DMS114 treated with DMSO at 0.1 percent for 48 hours (cell line): ENCODE measurements around the gene HLA-DQA1.
"Not testable (repeated sequence)": the region's sequence is repeated elsewhere in the genome, so short reads cannot be mapped to it uniquely, and the experiment has no call there.

Source experiments
- DNase-seq: peaks from one replicate; lab custom pipeline; 2025; ENCODE audit not compliant: unreplicated experiment; lab: John Stamatoyannopoulos, UW

HLA-DQA1 gene

DNA sequence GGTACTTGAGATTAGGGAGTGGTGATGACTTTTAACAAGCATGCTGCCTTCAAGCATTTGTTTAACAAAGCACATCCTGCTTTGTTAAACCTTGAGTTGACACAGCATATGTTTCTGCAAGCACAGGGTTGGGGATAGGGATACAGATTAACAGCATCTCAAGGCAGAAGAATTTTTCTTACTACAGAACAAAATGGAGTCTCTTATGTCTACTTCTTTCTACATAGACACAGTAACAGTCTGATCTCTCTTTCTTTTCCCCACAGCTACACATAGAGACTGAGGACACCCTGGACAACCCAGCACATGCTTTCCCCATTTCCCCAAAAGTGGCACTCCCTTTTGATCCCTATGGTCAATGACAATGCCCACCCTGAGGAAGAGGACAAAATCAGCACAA is 20.6 kb downstream of the HLA-DQA1 start:
- DNase-seq, result not testable (repeated sequence)

DNA sequence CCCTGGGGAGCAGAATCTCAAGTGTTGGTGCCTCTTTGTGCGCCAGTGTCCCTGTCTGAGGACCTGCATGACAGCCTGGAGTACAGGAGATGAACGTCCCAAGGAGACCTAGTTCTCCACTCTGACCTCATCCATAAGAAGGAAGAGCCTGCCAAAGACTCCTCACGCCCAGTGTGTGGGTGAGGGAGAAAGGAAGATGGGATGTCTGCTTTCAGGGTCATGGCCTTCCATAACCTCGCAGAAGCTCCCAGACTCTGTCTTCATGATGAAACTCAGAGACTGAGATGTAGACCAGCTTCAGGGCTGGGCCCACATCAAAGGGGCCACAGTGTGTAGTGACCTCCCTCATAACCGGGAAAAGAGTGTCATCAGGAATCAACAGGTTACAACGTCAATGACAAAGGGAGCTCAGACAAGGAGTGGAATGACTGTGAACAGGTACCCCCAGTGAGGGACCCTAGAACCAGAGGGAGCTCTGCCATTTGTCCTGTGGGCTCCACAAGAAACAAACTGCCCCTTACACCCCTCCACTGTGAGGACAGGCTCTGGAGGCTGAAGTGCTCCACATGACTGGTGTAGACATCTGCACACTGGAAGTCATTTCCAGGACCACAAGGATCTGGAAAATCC is 21.2 kb downstream of the HLA-DQA1 start:
- DNase-seq, result no peak

DNA sequence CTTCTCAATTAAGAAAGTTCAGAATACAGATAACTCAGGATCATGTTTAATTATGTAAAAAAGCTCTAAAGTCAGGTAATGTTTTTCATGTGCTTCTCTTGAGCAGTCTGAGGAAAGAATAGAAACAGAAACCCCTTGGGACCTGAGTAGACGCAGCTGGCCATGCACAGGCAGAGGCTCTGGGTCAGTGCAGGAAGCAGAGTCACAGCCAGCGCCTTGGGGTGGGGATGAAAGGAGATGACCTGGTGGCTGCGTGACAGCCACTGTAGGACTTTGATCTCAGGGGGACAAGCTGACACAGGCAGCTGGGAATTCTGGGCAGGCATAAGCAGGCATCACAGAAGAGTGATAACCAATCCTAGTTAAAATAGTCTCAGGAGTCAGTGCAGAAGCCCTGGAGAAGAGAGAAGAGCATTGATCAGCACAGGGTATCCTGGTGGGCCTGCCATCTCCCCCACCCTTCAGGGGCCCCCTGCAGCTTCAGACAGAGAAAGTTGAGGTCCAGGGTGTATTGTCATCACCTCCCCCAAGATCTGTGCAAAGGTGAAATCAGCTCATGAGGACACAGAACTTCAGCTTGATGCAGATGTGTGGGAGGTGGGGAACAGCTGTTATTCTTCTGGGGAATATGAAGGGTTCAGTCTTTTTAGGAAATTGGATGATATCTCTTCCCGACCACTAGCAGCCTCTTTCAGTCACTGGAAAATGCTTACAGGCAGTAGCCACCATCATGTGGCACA is 22.8 kb downstream of the HLA-DQA1 start:
- no peak for DNase-seq

DNA sequence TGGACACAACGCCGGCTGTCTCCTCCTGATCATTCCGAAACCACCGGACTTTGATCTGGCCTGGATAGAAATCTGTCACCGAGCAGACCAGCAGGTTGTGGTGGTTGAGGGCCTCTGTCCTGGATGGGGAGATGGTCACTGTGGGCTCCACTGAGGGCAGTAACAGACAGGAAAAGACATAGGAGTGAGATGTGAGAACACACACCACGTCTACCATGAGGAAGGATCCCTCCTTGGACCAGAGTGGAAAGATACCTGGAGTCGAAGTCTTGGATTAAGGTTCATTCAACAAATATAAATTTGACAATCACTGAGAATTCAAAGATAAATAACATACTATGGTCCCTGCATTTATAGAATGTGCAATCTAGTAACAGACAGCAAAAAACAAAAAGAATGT is 24.9 kb downstream of the HLA-DQA1 start:
- no peak for DNase-seq

DNA sequence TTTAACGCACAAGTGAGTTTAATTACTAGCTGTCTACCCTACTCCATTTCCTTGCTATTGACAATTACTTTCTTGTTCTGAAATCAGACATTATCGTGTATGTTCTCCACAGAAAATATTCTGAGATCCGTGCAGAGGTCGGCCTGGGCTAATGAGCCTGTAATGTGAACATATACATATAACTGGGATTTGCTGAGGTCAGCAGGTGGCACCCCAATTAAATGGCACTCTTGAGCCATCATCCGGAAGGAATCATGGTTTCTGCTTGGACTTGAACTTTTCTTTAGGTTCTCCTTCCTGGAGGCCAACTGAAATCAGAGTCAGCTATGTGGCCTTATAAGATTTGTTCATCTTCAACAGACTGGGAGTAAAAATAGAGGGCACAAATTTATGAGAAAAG is 25.6 kb downstream of the HLA-DQA1 start:
- no peak for DNase-seq

DNA sequence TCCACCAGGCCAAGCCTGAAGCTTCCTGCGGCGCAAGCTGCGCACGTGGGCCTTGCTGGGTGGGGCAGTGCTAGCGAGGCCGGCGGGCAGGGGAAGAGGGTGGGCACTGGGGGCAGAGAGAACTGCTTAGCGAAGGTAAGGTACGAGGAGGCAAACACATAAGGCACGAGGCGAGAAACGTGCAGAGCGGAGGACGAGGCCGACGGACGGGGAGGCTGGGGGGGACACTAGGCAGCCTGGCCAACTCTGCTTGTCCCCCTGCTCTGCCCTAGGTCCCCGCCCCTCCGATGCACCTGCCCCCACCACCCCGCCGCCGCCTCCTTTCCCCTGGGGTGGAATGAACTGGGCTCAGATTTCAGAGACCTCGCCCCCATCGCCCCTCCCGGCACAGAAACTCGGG is 27.1 kb downstream of the HLA-DQA1 start:
- no peak for DNase-seq

DNA sequence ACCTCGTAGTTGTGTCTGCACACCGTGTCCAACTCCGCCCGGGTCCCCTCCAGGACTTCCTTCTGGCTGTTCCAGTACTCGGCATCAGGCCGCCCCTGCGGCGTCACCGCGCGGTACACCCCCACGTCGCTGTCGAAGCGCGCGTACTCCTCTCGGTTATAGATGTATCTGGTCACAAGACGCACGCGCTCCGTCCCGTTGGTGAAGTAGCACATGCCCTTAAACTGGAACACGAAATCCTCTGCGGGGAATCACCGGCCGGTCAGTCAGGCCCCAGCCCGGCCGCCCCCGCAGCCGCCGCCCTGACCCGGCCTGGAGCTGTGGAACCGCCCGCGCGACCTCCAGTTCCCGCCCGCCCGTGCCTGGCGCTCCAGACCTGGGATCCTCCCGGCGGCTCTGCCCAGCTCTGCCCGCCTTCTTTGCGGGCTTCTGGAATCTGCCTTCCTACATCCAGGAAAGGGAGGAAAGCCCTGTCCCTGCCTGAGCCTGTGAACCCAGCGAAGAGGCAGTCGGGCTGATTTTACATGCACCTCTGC is 27.7 kb downstream of the HLA-DQA1 start:
- no peak for DNase-seq

DNA sequence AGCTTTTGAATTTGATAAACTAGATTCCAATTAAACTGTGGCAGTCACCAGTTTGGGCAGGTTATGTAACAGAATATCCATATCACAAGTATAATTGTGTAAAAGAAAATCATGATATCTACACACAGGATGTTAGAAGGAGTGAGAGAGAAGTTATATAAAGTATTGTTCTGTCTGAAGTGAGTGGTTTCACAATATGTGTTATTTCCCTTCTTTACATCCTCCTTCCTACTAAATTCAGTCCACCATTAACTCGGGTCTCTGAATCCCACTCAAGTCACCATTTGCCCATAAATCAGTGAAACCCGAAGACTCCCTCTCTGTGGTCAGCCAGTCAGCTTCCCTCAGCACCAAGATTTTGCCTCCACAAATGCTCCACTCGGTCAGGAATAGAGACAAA is 28.5 kb downstream of the HLA-DQA1 start:
- no peak for DNase-seq

DNA sequence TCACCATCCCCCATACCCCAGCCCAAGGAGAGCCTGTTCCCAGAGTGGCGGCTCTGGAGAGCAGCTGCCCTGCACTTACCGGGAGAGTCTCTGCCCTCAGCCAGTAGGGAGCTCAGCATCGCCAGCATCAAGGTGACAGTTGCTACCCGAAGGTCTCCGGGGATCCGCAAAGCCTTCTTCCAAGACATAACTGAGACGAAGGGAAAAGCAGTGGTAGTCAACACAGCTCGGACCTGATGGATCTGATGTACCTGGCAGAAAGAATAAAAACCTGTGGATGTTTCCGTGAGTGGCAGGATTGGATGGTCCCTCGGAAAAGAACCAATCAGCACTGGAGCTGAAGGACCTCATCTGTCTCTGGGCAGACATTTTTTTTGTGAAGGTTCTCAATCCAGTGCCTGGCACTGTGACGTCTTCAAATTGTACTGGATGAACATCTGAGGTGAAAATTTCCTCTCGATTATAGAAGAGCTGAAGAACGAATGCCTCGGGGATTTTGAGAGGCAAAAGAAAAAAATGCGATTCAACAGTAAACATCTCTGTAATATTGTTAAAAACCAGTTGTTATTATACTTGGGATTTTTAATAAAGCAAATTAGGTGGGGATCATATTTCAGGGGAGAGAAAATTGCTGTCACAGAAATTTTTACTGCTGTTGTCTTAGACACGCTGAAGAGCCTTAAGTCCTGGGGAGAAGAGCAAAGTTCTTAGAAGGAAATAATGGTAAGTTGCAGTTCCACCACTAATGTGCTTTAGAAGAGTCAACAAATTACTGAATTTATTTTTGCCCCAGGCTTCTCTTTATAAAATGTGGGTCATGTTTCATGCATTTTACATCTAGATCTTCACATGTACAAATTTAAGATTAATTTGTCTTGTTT is 29.5 kb downstream of the HLA-DQA1 start, which contains the start of gene HLA-DQB1:
Gene HLA-DQB1, minus strand, starts transcription at position 238 of the 881 bp plus-strand sequence. Its CDS starts 50 bp downstream, at position 188.
- peak; percentile 81 for DNase-seq

DNA sequence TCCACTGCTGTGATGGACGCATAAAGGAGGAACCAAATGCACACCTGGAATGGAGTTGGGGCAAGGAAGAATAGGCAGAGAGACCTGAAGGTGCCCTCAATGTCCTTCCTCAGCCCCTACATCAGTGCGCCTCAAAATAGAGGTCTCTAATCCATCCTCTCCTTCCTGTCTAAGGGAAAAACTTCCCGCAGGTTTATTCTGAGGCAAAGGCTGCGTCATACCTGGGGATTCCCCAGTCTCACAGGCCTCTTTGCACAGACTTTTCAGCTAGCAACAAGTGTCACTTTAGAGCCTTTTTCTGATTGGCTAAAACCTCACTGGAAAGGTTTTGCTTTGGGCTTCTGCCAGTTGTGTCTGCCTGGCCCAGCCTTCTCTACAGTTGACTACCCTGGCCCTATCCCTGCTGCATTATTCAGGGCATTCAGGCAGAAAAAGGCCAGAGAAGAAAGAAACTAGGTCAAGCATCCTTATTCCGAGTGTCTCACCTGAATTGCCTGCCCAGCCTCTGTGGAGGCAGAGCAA is 31.1 kb downstream of the HLA-DQA1 start:
- no peak for DNase-seq

DNA sequence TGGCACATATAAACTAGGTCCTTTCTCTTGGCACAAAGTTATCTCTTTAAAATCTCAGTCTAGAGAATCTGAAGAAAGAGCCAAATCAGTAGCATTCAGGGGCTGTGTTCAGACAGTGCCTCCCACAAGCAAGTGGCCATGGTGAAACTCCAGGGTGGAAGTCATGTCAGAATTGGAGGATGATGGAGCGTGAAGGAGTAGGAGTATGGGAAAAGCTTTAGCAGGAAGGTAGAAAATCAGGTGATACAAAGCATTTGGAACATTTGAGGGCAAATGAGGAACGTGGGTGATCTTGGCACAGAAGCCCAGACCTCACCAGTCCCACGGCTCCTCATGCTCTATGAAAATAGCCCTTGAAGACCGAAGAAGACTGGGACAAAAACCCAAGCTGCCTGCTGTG is 32.0 kb downstream of the HLA-DQA1 start:
- DNase-seq, result no peak

DNA sequence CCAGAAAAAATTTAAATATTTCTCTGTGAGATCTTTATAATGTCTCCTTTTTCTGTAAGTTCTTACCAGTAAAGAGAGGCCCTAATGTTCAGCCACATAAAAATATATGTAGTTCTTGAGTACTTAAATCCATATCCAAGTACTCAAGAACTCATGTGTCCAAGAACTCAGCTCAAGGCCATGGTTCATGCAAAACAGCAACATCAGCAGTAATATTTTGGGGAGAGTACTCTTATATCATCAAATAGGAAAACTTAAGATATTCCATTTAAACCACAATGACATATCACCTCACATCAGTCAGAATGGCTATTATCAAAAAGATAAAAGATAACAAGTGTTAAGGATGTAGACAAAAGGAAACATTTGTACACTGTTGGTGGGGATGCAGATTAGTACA is 32.7 kb downstream of the HLA-DQA1 start:
- no peak for DNase-seq

DNA sequence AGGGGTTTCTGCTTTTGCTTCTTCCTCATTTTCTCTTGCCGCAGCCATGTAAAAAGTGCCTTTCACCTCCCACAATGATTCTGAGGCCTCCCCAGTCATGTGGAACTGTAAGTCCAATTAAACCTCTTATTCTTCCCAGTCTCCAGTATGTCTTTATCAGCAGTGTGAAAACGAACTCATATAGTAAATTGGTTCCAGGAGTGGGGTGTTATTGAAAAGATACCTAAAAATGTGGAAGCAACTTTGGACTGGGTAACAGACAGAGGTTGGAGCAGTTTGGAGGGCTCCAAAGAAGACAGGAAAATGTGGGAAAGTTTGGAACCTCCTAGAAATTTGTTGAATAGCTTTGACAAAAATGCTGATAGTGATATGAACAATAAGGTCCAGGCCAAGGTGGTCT is 34.7 kb downstream of the HLA-DQA1 start:
- not testable (repeated sequence) for DNase-seq

DNA sequence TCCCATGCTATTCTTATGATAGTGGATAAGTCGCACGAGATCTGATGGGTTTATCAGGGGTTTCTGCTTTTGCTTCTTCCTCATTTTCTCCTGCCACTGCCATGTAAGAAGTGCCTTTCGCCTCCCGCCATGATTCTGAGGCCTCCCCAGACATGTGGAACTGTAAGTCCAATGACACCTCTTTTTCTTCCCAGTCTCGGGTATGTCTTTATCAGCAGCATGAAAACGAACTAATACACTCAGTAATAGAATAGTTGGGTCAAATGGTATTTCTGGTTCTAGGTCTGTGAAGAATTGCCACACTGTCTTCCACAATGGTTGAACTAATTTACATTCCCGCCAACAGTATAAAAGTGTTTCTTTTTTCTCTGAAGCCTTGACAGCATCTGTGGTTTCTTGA is 36.9 kb downstream of the HLA-DQA1 start:
- DNase-seq, result not testable (repeated sequence)

DNA sequence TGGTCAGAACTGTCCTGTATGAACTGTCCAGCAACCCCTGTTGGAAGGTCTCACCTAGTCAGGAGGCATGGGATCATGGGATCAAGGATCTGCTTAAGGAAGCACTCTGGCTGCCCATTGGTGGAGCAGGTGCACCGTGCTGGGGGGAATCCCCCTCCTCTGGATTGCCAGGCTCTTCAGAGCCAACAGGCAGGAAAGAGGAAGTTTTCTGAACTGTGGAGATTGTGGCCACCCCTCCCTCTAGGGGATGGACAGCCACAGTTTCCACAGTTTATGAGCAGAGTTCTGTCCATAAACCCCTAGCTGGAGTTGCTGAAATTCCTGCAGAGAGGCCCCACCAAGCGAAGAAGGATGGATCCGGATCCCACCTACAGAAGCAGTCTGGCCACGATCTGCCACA is 42.3 kb downstream of the HLA-DQA1 start:
- no peak for DNase-seq

DNA sequence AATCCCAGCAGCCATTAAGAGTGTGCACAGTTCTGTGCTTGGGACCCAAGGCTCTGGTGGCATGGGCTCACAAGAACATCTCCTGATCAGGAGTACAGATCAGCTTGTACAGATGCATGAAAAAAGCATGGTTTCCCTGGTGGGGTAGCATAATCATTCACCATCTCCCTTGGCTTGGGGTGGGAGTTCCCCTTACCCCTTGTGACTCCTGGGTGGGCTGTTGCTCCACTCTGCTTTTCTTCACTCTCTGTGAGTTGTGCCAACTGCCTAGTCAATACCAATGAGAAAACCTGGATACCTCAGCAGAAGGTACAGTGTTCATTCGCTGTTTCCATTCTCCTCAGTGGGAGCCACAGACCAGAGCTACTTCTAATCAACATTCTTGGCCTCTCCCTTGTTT is 42.8 kb downstream of the HLA-DQA1 start:
- no peak for DNase-seq

DNA sequence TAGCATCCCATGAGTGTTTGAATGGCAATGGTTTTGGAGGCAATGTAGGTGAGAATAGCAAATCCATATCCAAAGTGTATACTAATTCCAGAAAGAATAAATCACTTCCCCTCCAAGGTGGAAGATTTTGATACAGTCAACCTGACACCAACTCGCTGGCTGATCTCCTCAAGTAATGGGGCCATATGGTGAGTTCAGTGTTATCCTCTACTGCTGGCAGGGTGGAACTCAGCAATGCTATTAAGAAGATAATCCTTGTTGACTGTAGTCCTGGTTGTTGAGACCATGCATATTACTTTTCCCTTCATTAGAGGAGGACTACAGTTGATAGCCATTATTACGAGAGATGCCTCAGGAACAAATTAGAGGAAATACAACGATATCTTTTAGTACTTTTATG is 47.0 kb downstream of the HLA-DQA1 start:
- DNase-seq, result no peak

DNA sequence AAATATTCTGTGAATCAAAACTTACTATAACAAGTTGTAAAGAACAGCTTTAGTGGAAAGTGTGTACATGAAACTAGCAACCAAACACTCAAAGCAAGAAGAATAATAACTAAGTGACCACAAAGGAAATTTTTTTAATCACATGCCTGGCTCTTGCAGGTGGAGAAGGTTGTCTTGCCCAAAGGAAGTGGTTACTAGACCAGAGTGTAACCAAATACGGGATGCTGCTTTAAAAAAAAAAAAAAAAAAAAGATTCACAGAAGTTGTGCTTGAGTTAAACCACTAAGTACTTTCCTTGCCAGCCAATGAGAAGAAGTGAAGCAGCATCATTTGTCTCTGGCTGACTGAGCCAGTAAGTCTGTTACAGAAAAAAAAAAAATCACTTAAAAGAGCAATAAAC is 48.4 kb downstream of the HLA-DQA1 start:
- no peak for DNase-seq

DNA sequence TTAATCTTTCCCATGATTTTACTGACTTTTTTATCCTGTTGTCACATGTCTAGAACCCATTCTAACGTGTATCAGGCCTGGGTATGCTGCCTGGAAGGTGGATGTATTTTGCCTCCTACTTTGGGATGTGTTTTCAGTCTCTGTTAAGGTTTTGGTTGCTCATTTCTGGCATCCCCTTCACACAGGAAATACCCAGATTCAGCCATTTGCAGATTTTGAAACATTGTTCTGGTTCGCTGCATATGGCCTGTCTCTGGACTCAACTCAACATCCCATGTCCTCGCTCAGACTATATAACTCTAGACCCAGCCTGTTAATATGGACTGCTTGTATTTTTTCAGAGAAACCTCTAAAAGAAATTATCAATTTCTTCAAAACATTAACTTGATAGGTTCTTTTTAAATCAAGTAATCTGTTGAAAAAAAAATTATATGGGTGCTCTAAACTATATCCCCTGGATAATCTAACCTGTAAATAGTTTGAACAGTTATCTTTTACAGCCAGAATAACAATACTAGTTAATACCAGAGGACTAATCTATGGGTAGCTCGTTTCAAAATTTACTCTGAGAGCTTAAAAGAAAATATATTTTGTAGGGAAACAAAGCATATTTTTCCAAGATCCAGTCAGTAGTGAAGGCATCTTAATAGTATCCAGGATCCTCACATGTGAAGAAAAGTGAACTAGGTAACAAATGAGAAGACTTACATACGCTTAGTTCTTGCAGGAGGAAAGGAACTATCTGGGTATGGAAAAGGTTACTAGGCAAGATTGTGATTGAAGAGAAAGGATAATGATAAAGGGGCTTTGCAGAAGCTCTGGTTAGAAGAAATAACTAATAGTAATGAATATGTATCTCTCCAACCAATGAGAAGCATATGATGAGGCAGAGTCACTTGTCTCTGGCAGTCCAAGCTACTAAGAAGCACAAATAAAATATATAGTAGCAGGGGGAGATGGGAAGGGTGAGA is 52.6 kb downstream of the HLA-DQA1 start:
- DNase-seq, result peak; percentile 52

DNA sequence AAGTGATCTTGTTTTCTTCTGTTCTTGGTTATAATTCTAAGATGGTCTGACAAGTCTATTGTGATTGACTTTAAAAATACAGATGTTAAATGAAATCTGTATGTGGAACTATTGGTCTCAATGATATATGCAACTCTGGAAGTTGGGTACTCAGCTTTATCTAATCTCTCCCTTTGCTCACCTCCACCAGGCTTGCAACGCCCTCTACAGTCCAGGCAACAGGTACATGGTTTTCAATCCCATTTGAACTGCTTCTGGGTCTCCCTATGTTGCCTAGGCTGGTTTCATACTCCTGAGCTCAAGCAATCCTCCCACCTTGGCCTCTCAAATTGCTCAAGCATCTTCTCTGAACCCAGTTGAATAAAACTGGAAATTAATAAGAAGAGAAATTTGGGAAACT is 54.8 kb downstream of the HLA-DQA1 start:
- no peak for DNase-seq
